HG02840 (cell line): ENCODE results near the gene ATPAF2.

Experiments used
- ATAC-seq: cut with Tn5 transposase; IDR thresholded peaks from one replicate; pipeline ENCODE4 v1.9.1; 2021; ENCODE audit warnings: mild to moderate bottlenecking, moderate library complexity, moderate number of reproducible peaks; ENCODE audit not compliant: unreplicated experiment, low FRiP score

ATPAF2 gene

GRCh38 chr17:18038861-18039534, at the start of gene ATPAF2, which contains the start of gene GID4:
TSS of gene ATPAF2 (minus strand) at chr17:18039168. CDS start at chr17:18039013, 155 bp downstream.
TSS of gene GID4 (plus strand) at chr17:18039408. CDS start at chr17:18039465, 57 bp downstream.
- ATAC-seq, result peak; percentile 90

DNA sequence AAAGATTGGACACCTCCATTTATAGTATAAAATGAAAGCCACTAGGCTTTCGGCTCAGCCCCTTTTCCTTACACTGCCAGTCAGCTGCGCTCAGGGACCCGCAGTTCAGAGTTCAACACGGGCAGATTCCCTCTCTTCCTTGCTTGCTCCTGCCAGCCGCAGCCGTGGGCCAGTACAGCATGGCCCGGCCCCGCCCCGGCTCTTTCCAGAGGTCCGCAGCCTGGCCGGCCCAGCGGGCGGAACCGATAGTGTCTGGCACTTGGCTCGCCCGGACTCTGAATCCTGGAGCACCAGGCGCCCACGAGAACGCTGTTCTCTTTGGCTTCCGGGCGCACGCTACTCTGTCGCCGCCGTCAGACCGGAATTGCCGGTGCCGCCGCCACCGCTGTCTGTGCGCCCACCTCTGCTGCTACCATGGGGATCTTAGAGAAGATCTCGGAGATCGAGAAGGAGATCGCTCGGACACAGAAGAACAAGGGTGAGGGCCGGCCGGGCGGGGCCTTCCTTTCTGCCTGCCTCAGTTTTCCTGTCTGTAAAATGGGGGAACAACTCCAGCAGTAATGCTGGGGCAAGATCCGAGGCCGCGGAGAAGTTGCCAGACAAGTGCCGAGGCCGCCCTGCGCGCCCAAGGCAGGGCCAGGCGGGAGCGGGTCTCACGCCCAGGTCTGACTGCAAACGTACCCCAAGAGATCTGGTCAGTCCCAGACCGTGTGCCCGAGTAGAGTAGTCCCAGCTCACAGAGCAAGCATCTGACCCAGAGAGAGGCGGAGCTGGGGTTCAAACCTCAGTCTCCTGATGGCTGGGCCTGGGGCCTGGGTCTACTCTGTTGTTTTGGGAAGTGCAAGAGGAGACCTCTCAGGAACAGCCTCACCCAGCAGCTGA, 48.9 kb upstream of the ATPAF2 start, which contains the start of gene DRG2:
TSS of gene DRG2 (plus strand) at position 339 of the 882 bp plus-strand sequence. CDS start at position 415, 76 bp downstream.
- ATAC-seq, result peak; percentile 77

- ATAC-seq, result no peak
Measured at GRCh38 chr17:18084256-18084655, 45.3 kb upstream of the ATPAF2 start.

- ATAC-seq, result no peak
Measured at GRCh38 chr17:18079543-18079942, 40.6 kb upstream of the ATPAF2 start.

DNA sequence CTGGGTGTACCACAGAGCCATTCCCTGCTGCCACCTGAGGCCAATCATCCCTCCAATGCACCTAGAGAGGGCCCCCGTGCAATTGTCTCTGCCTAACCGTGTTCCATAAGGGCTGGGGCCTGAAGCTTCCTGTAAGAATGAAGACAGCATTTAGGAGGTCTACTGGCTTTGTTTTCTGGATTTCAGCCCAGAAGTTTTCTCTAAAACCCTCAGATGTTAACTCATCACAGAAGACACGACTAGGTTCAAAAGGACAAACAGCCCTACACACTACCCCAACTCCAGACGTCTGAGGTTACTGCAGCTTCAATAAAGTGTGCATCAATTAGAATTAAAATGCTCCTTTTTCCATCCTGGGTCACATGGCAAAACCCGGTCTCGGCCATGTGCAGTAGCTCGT, 38.0 kb upstream of the ATPAF2 start:
- no peak for ATAC-seq

- ATAC-seq, result no peak
Measured at GRCh38 chr17:18074566-18075272, 35.8 kb upstream of the ATPAF2 start.

GRCh38 chr17:18071751-18072150, 32.8 kb upstream of the ATPAF2 start:
- ATAC-seq, result no peak

GRCh38 chr17:18070861-18071340, 31.9 kb upstream of the ATPAF2 start:
- ATAC-seq, result no peak

DNA sequence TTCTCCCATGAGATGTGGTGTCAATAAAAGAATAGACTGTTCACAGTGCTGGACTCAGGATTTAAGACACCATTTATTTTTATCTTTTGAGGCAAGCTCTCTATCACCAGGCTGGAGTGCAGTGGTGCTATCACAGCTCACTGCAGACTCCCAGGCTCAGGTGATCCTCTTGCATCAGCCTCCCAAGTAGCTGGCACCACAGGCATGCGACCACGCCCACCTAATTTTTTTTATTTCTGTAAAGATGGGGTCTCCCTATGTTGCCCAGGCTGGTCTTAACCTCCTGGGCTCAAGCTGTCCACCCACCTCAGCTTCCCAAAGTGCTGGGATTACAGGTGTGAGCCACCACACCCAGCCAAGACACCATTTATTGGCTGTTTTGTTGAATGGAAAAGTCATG, 30.1 kb upstream of the ATPAF2 start:
- no peak for ATAC-seq

GRCh38 chr17:18066866-18067265, 27.9 kb upstream of the ATPAF2 start:
- ATAC-seq, result no peak

- ATAC-seq, result no peak
Measured at GRCh38 chr17:18065546-18065945, 26.6 kb upstream of the ATPAF2 start.

DNA sequence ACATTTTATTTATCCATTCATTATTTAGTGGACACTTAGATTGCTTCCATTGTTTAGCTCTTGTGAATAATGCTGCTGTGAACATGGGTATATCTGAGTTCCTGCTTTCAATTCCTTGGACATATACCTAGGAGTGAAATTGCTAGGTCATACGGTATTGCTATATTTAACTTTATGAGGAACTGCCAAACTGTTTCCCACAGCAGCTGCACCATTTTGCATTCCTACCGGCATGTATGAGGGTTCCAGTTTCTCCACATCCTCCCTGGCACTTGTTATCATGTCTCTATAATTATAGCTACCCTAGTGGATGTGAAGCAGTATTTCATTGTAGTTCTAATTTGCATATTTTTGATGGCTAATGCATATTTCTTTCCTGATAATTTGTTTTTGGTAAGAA, 25.1 kb upstream of the ATPAF2 start:
- no peak for ATAC-seq

DNA sequence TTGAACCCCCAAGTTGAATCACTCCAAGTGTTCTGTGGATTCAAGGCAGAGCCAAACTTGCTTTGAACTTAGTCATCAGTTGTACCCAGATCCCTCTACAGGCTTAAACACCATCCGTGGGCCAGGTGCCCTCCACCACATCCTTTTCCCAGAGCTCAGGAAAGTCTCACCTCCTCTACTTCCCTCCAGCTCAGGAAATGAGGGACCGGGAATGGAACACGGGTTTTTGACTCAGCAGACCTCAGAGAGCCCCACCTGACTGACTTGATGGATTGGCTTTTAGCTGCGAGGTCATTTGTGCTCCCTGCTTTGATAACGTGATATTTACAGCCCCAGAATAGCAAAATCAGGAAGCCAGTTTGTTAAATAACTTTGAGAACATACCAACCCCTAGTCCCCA, 20.3 kb upstream of the ATPAF2 start:
- no peak for ATAC-seq

DNA sequence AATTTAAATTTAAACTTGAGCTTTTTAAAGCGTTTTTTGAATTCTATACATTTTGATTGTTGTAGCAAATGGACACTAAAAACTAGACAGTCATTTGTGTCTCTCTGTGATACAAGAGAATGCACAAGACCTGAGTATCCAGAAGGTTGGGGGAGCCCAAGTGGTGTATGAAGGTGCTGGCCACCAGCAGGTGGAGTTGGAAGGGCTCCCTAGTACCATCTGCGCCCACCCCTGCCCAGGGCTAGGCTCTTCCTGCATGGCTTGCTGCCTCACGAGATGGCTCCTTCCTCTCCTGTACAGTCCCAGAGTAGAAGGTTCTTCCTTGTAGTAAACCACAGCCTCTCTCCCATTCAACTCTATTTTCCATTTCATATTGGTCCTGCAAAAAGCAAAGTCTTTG, 17.2 kb upstream of the ATPAF2 start:
- no peak for ATAC-seq

DNA sequence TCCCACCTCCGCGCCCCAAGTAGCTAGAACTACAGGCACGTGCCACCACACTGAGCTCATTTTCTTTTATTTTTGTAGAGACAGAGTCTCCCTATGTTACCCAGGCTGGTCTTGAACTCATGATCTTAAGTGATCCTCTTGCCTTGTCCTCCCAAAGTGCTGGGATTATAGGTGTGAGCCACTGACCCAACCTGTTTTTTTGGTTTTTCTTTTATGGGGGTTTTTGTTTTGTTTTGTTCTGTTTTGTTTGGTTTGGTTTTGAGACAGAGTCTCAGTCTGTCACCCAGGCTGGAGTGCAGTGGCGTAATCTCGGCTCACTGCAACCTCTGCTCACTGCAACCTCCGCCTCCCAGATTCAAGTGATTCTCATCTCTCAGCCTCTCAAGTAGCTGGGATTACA, 16.6 kb upstream of the ATPAF2 start:
- no peak for ATAC-seq

- no peak for ATAC-seq
Measured at GRCh38 chr17:18045691-18046350, 6.9 kb upstream of the ATPAF2 start.

- ATAC-seq, result no peak
Measured at GRCh38 chr17:18044609-18045008, 5.6 kb upstream of the ATPAF2 start.

GRCh38 chr17:18043491-18043890, 4.5 kb upstream of the ATPAF2 start:
- ATAC-seq, result no peak

DNA sequence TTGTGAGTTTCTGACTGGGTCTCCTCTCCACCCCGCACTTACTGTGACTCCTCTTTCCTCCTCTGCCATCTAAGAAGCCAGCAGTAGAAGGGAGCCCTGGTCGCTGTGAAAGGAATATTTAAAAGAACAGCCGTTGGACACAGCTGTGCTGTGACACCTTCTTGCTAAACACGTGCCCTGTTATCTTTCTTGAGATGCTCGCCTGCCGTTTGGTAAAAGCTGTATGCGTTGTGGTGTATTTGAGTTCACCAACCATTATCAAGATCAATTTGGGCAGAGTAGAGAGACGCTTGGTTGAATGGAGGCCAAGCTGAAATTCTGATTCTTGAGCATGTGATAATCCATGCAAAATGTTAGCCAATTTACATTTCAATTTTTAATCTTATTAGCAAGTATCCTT, 4.0 kb upstream of the ATPAF2 start:
- ATAC-seq, result no peak

- no peak for ATAC-seq
Measured at GRCh38 chr17:18041776-18042175, 2.8 kb upstream of the ATPAF2 start.
